Fibroblast of skin of abdomen (primary cell): Measurements from ENCODE around the gene GPC6.

ENCODE experiments used
- DNase-seq: peaks from one replicate; pipeline ENCODE4 v3.0.0-alpha.2; 2013

Gene GPC6

DNA sequence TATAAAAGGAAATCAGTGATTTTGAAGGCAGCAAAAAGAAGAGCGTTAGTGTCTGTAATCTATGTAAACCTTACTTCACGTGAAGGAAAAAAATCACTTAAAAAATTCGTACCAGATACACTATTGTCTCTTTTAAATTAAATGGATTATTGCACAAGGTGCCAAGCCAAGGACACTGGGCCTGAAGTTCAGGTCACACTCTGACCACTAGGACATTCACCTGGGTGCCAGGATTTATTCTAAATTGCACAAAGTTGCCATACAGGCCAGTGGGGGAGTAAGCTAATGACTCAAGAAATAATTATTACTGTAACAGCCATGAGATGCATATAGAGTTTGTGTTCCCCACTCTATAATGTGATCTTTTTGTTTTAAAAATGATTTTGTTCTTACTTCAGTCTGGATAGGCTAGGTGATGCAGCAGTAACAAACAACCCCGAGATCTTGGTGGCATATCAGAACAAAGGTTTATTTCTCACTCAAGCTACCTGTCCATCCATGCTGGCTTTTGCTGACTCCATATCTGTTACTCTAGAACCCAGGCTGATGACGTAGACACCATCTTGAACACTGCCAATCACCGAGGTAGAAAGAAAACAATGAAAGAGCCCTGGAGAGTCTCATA is 1000.8 kb downstream of the GPC6 start:
- DNase-seq: no peak

DNA sequence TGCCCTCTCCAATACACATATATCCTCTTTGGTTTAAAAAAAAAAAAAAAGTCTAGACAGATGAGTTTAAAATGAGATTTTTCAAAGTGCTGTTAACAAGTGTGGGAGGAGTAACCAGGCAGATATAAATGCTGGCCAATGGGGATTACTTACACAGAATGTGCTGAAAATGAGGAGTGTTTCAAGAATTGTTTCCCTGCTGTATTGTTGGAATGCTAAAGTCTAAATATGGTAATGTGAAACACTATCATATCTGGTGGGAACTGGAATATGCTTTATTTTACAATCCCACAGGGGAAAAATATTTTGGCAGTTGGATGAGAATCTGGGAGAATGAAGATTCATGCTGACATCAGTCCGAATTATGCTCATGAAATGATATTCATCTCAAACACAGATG is 1002.2 kb downstream of the GPC6 start:
- peak; percentile 76 for DNase-seq

DNA sequence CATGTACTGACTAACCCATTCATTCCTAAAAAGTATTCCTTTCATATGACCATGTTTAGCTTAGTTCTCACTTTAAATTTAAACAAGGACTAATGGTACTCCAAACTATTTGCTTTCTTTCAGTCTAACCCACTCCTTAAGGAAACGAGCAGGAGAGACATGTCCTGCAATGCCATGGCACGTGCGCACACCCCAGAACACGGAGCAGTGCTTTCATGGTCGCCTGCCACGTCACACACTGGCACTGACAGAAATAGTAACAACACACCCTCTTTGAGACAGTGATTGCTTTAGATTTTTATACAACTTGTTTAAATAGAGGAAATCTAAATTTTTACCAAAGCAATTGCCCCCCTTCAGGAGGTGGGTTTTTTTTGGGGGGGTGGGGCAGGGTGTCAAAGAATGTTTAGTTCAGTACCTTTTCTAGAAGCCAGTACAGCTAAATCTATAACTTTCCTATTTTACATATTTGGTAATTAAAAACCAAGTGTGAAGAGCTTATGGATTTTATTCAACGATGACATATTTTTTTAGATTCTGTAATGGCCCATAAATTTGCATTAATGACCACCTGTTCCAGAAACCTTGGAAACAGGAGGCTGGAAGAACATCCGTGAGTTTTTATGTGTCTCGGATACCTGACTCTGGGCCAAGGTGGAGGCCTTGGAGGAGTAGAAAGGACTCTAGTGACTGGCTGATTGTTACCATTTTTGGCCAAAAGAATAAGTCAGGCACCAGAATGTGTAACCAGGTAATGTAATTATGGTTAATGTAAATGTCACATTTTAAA is 1005.7 kb downstream of the GPC6 start:
- no peak for DNase-seq

DNA sequence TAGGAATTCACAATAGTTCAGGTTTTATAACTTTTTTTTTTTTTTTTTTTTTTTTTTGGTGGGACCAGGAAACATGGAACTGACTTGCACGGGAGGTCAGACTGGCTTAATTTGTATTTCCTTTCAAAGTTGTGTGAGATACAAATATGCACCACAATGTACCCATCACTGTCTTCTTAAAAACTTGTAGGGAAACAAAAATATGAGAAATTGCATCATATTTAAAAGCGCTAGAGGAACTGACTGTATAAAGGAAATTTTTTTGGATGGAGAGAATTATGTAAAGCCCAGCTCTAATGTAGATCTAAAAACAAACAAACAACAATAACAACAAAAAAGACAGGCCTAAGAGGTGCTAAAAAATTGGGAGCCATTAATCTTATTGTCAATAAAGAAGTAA is 1006.3 kb downstream of the GPC6 start:
- DNase-seq: no peak

DNA sequence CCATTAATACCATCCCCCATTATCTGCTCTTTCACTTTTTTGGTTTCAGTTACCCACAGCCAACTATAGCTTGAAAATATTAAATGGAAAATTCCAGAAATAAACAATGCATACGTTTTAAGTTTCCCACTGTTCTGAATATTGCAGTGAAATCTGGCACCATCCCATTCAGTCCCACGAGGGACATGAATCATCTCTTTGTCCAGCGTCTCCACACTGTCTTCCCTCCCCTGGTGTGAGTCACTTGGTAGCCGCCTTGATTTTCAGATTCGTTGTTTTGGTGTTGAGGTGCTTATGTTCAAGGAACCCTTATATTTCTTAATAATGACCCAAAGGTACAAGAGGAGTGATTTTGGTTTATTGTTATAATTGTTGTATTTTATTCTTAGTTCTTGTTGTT is 1006.8 kb downstream of the GPC6 start:
- DNase-seq: peak; percentile 92

DNA sequence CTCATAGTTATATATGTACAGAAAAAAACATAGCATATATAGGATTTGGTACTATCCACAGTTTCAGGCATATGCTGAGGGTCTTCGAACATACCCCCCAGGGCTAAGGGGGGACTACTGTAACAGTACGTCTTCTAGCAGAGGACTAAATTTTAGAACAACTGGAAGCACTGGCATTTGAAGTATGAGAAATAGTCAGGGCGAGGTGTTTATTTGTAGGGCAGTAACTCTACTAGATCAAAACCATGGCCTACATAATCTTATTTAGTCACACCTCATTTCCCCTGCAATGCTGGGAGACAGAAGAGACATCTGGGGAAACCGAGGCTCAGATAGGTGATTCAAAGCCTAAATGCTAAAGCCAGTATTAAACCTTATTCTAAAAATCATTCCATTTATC is 1007.2 kb downstream of the GPC6 start:
- no peak for DNase-seq

DNA sequence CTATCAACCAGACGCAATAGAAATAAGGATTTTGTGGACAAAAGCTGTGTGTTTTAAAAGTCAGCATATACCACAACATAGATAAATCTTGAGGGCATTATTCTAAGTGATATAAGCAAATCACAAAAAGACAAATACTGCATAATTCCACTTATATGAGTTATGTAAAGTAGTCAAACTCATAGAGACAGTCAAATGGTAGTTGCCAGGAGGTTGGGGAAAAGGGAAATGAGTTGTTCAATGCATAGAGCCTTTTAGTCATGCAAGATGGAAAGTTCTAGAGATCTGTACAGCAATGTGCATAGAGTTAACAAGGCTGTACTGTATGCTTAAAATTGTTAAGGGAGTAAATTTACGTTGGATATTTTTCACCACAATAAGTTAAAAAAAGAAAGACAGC is 1008.1 kb downstream of the GPC6 start:
- no peak for DNase-seq

DNA sequence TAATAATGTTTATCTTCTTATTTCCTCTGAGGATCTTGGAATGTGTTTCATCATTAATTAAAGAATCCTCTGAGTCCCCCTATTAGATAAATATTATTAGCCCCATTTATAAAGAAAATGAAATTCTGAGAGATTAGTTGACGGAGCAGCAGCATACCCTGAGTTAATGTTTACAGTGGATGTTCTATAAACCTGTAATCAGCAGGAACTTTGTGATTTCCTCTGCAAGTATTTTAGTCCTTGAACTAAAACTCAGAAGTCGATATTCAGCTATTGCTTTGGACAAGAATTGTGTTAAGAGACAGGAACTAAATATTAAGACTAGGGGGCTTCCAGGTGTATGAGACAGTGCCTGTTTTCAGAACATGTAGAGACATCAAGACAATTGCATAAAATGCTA is 1009.5 kb downstream of the GPC6 start:
- no peak for DNase-seq

DNA sequence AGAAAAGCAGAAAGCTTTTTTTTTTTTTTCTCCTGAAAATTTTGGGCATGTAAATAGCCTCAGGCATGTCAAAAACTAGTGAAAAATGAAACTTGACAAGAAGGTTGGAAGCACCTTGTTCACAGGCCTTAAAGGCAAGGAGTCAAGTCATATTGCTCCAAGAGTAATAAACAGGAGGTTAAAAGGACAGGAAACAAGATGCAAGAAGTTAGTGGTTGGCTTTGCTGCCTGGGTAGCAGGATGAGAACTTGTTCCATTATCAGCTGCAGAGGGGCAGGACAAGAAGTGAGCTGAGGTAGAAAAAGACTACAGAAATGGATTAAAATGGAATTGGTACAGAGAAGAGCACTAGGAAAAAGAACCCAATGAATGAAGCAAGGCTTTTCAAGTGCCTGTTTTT is 1010.3 kb downstream of the GPC6 start:
- no peak for DNase-seq

DNA sequence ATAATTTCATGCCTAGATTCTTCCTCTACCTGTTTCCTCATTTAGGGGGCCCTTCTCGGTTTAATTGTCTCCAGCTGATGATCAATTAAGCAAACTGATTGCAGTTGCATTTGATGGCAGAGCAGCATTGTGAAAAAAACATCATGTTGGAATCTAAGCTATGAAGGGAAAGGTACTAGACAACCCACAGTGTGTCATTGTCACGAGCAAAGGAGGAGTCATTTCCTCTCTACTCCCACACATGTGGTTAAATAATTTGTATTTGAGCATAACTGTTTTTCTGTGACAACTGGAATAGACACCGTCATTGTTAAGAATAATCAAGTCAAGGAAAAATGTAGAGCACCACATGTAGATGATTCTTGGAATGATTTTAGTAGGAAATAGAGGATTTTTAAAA is 1012.5 kb downstream of the GPC6 start:
- peak; percentile 68 for DNase-seq

DNA sequence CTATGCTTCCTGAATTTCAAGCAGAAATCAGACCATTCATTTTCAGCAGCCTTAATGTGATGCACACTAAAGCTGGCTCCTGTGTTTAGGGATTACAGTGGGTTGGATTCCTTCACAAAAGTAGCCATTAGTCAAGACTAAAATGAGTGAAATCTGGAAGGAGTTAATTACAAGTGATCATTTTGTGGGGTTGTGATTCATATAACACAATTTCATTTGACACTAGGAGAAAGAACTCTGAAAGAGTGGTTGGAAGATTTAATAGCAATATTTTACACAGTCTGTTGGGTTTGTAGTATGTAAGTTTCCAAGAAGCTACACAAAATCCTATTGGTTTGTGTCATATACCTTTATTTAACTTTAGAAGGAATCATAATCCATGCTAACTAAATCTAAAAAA is 1015.9 kb downstream of the GPC6 start:
- DNase-seq: peak; percentile 71

DNA sequence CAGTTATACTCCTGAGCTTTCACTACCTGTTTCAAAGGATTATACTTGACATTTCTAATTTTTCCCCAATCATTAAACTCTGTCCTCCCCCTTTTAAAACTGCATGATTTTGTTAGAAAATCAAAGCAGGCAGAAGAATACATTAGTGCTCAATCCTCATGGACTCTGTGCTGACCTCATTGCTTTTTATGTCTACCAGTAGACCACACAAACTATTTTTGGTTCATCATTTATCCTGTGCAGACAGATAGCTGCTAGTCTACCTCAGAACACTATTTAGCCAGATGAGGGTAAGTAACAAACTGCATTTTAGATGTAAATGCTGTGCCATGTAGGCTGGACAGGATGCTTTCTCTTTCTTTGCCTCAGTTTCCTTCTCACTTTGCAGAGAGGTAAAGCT is 1016.9 kb downstream of the GPC6 start:
- peak; percentile 40 for DNase-seq

DNA sequence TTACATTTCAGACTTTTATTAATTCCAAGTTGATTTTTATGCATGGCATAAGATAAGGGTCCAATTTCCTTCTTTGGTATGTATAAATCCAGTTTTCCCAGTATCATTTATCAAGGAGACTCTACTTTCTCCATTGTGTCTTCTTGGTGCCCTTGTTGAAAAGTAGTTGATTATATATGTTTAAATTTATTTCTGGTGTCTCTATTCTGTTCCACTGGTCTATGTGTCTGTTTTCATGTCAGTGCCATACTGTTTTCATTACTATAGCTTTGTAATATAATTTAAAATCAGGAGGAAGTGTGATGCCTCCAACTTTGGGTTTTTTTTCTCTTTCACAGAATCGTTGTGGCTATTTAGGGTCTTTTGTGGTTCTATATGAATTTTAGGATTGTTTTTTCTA is 1019.9 kb downstream of the GPC6 start:
- DNase-seq: no peak

DNA sequence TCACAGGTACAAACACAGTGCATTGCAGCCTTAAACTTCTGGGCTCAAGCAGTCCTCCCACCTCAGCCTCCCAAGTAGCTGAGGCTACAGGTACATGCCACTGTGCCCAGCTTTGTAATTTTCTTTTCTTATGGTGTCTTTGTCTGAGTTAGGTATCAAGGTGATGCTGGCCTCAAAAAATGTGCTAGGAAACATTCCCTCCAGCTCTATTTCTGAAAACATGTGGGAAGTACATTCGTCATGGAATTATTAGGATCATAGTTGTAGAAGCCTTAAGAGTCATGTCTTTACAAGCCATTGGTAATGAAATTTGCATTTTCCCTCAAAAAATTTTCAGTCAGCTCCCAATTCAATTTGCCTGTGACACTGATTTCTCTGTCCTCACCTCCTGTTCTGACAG is 1021.3 kb downstream of the GPC6 start:
- DNase-seq: no peak

DNA sequence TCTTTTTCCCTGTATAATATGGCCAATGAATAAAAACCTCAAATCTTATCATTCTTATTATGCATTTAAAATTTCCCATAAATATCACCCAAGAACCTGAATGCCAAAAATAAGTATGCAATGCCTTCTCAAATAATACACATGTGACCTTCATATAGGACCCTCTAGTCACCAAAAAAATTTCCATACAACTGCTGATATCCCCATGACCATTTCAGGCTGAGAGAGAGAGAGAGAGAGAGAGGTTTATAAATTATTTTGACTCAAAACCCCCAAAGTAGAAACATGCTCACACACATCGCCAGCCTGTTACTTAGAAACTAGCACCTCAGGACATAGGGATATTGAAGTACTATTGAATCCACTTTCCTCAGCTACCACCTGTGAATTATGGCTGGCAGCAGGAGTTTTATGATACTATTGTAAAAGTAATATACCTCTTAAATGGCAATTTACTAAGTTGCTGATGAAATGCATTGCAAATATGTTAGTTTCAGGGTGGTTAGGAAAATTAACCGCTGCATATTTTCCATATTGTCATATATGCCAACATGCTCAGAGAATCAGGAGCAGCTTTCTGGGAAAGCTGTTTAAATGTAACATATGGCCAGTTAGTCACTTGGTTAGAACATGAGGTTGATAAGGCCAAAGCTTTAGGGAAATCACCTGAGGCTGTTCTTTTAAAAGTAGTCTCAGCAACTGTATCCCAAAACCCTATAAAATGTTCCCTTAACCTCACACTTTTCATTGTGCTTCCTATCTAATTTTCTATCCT is 1022.0 kb downstream of the GPC6 start:
- peak; percentile 64 for DNase-seq

DNA sequence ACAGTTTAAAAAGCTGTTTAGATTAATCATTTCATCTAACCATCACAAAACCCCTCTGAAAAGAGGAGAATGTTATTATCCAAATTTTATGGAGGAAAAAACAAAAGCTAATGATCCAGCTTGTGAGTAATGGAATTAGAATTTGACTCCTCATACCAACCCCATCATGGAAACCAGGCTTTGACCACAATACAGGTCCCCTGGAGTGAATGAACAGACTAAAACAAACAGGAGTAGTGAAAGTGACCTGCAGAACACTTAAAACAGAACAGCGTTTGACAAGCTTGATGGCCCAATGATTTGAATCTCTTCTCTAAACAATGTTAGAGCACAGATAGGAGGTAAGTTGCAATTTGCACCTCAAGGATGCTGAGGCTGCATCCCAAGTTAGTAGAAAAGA is 1022.9 kb downstream of the GPC6 start:
- peak; percentile 90 for DNase-seq

DNA sequence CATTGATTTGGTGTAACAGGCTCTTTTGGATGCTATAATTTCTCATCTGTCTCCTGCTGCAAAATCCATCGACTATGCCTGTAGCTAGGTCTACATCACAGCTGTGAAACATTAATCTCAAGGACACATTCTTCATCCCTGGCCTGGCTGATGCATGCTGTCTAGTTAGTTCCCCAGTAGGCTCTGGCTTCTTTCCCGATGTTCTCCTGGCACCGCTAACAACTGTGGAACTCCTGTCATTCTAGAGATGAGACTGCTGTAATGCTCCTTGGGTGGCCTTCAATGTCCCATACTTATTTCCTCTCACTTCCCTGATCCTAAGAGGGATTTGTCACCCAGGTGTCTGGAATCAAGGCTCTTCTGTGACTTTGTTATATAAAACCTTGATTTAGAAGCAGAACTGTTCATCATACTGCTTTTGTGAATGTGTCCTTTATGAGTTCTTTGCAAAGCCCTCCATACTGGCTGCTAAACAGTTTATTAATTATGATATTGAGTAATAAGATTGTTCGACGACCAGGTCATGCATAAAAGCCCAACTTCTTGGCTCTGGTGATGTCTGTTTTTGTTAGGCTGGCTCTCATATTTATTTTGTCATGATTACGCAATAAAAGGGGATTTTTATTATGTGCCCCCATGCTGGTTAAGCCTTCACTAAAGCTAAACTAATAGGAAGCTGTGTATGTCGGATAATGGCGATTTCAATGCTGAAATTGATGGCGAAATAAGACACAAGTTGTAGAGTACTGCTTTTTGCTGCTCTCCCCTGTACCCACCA is 1025.4 kb downstream of the GPC6 start:
- peak; percentile 85 for DNase-seq

DNA sequence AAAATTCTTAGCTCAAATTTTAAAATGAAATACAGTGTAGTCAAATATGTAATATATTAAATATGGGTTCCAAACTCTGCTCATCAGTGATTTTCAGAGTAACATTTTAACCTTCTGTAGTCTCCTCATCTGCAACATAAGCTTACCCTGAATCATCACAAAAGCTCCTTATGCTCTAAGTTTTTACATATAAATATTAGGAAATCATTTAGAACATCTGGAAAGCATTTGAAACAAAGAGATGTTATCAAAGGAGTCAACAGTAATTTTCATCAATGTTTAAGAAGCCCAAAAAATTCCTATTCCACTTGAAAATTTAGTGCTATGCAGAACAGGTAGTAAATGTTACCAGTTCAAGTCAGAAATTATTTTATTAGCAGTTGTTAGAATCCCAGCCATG is 1028.1 kb downstream of the GPC6 start:
- DNase-seq: peak; percentile 32

DNA sequence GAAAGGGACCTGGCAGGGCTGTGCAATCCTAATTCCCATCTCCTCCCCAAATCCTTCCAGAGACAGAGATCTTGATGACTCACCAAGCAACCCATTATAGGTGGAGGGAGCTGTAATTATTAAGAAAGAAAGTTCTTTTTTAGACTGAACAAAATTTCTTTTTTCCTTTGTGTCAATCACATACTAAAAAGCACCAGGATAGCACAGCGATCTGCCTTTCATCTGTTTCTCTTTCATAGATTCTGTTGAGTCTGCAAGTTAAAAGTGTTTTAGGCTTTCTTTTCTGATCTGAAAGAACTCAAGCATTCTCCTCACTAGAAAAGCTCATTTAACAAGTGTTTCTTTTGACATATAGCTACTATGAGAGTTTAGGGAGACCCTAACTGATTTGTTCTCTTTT is 1030.1 kb downstream of the GPC6 start:
- DNase-seq: no peak

DNA sequence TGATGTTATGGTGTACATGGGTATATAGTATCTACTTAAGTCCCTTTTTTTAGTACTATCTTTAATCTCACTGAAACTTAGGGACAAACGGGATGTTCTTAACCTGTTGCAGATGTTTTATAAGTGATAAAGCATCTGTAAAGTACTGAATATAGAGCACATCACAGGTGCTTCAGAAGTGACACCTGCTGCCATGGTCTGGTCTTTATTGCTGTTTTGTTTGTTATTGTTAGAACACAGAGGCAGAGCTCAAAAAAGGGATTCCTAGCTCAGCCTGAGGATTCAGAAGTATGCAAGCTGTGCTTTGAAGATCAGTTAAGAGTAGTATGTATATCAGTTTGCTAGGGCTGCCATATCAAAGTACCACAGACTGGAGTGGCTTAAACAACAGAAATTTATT is 1033.4 kb downstream of the GPC6 start:
- DNase-seq: no peak

DNA sequence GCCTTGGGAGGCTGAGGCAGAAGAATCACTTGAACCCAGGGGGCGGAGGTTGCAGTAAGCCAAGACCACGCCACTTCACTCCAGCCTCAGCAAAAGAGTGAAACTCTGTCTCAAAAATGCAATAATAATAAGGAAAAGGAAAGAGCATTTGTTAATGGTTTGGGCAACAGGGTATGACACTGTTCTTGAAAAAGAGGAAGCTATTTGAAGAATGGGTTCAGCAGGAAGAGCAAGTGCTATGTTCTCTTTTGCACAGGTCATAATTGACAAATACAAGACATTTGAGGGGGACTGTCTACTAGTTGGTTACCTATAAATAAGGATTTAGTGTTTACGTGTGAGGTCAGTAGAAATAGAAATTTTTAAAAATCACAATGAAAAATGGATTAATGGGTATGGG is 1034.6 kb downstream of the GPC6 start:
- DNase-seq: no peak

DNA sequence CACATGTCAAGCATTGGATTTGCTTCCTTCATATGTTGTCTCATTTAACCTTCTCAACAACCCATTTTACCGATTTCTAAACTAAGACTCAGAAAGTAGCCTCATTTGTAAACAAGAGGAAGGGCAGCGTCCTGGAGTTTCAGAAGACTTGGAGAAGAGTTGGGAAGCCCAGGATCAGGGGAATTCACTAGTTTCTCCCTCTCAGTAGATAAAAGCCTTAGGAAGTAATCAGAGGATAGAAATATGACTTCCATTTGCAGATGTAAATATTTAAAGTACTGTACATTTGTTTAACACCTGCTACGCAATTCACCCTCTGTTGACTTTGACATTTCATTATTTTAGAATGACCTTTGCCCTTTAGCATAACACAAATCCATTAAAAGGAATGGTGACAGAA is 1036.4 kb downstream of the GPC6 start:
- no peak for DNase-seq
